Body of pancreas (tissue), 4 donors: ENCODE data around the gene SBK3.

Source experiments
- POLR2A ChIP-seq, 3 donors: fragments of 450-650 bp; IDR thresholded peaks; one replicate each; pipeline ENCODE4 v1.6.1; 2016; ENCODE audit warnings: antibody characterized with exemption in 3 of 3, mild to moderate bottlenecking in 2 of 3
- TF ChIP-seq, protein P1 (sequence below), 7 experiments: fragments of 450-650 bp in 4 of 7; fragments of 200-600 bp in 3 of 7; sonication (generic) in 3 of 7; IDR thresholded peaks; one replicate each; pipeline ENCODE4 v1.5.1; 2016 to 2019; ENCODE audit warnings: antibody characterized with exemption in 7 of 7

DNA sequence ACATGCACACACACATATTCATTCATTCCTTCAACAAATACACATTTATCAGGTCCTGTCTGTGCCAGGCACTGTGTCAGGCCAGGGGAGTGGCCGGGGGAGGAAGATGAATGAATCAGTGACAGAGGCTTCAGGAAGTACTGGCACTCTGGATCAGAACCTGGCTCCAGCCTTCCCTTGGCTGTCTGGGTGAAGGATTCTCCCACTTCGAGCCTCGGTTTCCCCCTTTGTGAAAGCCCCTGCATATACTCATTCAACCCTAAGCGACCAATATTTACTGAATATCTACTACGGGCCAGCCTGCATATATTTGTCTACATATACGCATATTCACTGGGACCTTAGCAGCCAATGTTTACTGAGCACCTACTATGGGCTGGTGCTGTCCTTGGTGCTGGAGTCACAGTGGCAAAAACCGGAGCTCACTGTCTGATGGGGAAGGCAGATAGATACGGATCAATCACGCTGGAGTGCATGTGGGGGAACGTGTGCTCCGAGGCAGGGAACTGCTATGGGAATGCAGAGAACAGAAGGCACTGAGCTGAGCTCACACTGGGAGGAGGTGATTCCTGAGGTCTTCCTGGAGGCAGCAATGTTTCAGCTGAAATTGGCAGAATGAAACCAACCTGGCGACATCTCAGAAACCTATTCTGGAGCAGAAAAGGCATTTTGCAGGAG lies 35.9 kb upstream of the SBK3 start:
- TF ChIP-seq, protein P1, sequence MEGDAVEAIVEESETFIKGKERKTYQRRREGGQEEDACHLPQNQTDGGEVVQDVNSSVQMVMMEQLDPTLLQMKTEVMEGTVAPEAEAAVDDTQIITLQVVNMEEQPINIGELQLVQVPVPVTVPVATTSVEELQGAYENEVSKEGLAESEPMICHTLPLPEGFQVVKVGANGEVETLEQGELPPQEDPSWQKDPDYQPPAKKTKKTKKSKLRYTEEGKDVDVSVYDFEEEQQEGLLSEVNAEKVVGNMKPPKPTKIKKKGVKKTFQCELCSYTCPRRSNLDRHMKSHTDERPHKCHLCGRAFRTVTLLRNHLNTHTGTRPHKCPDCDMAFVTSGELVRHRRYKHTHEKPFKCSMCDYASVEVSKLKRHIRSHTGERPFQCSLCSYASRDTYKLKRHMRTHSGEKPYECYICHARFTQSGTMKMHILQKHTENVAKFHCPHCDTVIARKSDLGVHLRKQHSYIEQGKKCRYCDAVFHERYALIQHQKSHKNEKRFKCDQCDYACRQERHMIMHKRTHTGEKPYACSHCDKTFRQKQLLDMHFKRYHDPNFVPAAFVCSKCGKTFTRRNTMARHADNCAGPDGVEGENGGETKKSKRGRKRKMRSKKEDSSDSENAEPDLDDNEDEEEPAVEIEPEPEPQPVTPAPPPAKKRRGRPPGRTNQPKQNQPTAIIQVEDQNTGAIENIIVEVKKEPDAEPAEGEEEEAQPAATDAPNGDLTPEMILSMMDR (IDR thresholded peaks at IDR 0.05), result no peak
- no peak for TF ChIP-seq POLR2A (IDR thresholded peaks at IDR 0.05)
